PFSK-1 (cell line): ENCODE data around the gene DOLPP1.

Experiments
- POLR2AphosphoS5 ChIP-seq: IDR thresholded peaks from 2 replicates; pipeline ENCODE4 v1.6.1; 2012; ENCODE audit warnings: low read depth, mild to moderate bottlenecking, control low read depth, low read length, moderate library complexity
- REST ChIP-seq, 2 experiments: IDR thresholded peaks; 2 replicates each; pipeline versions ENCODE4 v1.6.1 to v1.8.0; 2011 to 2012; ENCODE audit warnings: low read depth in 2 of 2, low read length in 2 of 2, control low read depth in 1 of 2, inconsistent platforms in 1 of 2, mild to moderate bottlenecking in 1 of 2, moderate library complexity in 1 of 2; ENCODE audit not compliant: insufficient read depth in 1 of 2
- SIN3A ChIP-seq: IDR thresholded peaks from 2 replicates; pipeline ENCODE4 v1.6.1; 2012; ENCODE audit warnings: mild to moderate bottlenecking, low read length, moderate library complexity, borderline replicate concordance; ENCODE audit not compliant: insufficient read depth
- TAF1 ChIP-seq: IDR thresholded peaks from 2 replicates; pipeline ENCODE4 v1.6.1; 2012; ENCODE audit warnings: low read length, control low read depth, borderline replicate concordance; ENCODE audit not compliant: insufficient read depth

- TF ChIP-seq POLR2AphosphoS5, result no peak
- no peak for TF ChIP-seq TAF1
- no peak for TF ChIP-seq SIN3A
- no peak for TF ChIP-seq REST (IDR thresholded peaks at IDR 0.05; ENCODE audit: insufficient read depth in 1 of 2, low read depth in 2 of 2, low read length in 2 of 2)
These were observed 57.2 kb downstream of the DOLPP1 start for GRCh38 chr9:129138144-129138462.
